ENCODE data around the gene PARD3. TPM values are rescaled to one million over a fixed set of nuclear protein-coding genes. Genes with fewer than 3 reads are reported as not detected.
"Not testable (repeated sequence)": the region's sequence is repeated elsewhere in the genome, so short reads cannot be mapped to it uniquely, and the experiment has no call there.

PARD3 gene
- total RNA-seq, 2 experiments from 2014 or later = 2.2 to 2.8 TPM

DNA sequence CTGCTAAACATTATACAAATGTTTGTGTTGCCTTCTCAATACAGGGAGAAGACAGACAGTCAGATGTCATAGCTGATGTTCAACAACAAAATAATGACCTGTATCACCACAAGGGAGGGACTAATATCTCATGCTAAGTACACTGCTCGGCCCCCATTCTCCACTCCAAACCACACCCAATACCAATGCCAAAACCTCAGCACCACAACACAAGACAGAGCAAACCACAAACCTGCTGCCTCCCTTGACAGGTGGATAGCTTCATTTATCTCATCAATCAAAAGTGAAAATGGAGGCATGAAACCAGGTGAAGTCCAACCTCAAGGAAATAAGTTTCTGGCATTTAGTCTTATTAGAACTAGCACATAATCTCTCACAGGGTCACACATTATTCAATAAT lies 109.5 kb downstream of the PARD3 start:
- ChIA-PET POLR2A (no interaction called here), CTCF (no interaction called here)
- H3K27ac Mint-ChIP-seq = no peak overlapping the region

DNA sequence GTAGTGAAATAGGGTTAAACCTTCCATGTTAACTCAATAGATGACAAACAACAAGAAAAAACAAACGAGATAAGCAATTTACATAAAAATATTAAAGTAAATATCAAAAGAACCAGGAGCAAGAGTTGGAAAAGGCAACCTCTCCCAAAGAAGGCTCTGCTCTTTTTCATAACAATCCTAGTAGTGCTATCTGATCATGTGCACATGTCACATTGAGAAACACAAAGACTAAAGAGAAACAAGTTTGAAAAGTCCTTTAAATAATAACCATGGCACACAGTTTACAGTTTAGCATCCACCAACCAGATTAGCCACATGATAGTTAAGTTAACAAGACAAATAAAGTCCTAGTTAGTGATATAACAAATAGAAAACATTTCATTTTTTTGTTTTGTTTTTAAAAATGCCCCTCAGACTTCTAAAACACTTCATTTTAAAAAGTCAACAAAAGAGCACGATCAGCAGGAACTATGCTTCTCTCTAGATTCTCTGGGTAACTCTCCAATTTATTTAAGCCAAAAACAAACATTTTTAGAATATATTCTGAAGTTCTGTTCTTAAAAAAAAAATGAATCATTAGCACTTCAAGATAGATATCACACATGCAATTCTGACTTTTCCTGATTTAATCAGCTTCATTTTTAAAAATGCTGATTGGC lies 110.4 kb downstream of the PARD3 start:
- ATAC-seq (no peak), DNase-seq (no peak)
- ChIA-PET POLR2A (no interaction called here), CTCF (interaction anchor here (0.7 kb wide), 1 partner anchor 157 kb away, joined by 3 read pairs; no protein-coding TSS in a partner anchor)
- Mint-ChIP-seq H3K36me3 (ENCODE audit: low read depth) (no peaks in the 10 kb centered on the region), H3K9me3 (ENCODE audit: low read depth) (no peaks in the 10 kb centered on the region), H3K4me3 (no peak overlapping the region), H3K27me3 (peaks cover 7% of the 10 kb centered on the region), H3K4me1 (peaks cover 4% of the 10 kb centered on the region), H3K27ac (no peak overlapping the region)
- intact Hi-C loops (cut with DNase I, micrococcal nuclease) = no loop called here

More for the DNA sequence above, 109.5 kb downstream of the PARD3 start:
- intact Hi-C loops (cut with DNase I, micrococcal nuclease) = no loop called here
- Mint-ChIP-seq H3K36me3 (ENCODE audit: low read depth) (no peaks in the 10 kb centered on the region), H3K27me3 (peaks cover 9% of the 10 kb centered on the region), H3K9me3 (ENCODE audit: low read depth) (no peaks in the 10 kb centered on the region), H3K4me1 (peaks cover 4% of the 10 kb centered on the region), H3K4me3 (no peak overlapping the region)
- DNase-seq = no peak
- ATAC-seq = no peak

DNA sequence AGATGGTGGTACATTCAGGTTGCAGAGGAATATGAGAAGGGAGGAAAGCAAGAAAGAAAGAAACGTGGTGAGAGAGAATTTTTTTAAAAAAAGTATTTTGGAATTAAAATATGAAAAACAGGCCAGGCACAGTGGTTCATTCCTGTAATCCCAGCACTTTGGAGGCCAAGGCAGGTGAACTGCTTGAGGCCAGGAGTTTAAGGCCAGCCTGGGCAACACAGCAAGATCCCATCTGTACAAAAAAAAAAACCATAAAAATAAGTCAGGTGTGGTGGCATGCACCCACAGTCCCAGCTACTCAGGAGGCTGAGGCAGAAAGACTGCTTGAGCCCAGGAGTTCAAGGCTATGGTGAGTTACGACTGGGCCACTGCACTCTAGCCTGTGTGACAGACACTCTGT lies 112.1 kb downstream of the PARD3 start:
- H3K4me3 Mint-ChIP-seq = no peak overlapping the region
- no peaks in the 10 kb centered on the region for H3K9me3 Mint-ChIP-seq (ENCODE audit: low read depth)
- CTCF ChIA-PET = interaction anchor here (0.6 kb wide), 1 partner anchor 28 kb away, joined by 3 read pairs; no protein-coding TSS in a partner anchor
- ATAC-seq = no peak
- peaks cover 4% of the 10 kb centered on the region for H3K4me1 Mint-ChIP-seq
- H3K27me3 Mint-ChIP-seq = peaks cover 12% of the 10 kb centered on the region
- H3K36me3 Mint-ChIP-seq (ENCODE audit: low read depth) = no peaks in the 10 kb centered on the region
- no peak for DNase-seq
- POLR2A ChIA-PET = no interaction called here
- intact Hi-C loops (cut with DNase I, micrococcal nuclease) = no loop called here
- H3K27ac Mint-ChIP-seq = no peak overlapping the region

DNA sequence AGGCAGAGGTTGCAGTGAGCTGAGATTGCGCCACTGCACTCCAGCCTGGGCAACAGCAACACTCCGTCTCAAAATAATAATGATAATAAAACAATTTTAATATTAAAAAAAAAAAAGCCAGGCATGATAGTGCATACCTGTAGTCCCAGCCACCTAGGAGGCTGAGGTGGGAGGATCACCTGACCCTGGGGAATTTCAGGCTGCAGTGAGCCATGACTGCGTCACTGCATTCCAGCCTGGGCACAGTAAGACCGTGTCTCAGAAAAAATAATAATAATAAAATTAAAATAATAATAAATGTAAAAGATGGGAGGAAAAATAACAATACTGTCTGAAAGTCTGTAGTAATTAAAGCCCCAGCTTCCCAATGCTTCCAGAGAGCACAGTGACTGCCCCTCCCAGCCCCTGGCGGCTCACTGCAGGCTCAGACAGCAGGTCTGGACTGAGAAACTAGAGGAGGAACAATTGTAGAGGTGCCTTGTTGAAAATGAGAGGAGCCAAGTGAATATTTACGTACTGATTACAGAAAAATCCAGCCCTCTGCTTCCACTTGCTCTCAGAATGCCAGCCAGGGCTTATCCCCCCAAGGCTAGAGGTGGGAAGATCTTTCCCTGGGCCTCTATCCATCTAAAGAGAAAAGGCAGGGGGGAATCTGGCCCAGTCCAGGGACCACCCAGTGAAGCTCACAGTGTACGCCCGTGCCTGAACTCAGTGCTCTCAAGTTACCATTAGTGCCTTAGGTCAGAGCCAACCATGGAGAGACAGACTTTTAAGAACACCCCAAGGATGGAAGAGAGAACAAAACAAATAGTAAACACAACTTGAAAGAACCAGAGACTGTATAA lies 112.8 kb downstream of the PARD3 start:
- POLR2A ChIA-PET = no interaction called here
- CTCF ChIA-PET = no interaction called here
- no peak for ATAC-seq
- Mint-ChIP-seq H3K4me3 (no peak overlapping the region), H3K27ac (no peak overlapping the region), H3K9me3 (ENCODE audit: low read depth) (no peaks in the 10 kb centered on the region), H3K4me1 (peaks cover 4% of the 10 kb centered on the region), H3K36me3 (ENCODE audit: low read depth) (no peaks in the 10 kb centered on the region), H3K27me3 (peaks cover 15% of the 10 kb centered on the region)
- intact Hi-C loops (cut with DNase I, micrococcal nuclease) = no loop called here
- DNase-seq = no peak

DNA sequence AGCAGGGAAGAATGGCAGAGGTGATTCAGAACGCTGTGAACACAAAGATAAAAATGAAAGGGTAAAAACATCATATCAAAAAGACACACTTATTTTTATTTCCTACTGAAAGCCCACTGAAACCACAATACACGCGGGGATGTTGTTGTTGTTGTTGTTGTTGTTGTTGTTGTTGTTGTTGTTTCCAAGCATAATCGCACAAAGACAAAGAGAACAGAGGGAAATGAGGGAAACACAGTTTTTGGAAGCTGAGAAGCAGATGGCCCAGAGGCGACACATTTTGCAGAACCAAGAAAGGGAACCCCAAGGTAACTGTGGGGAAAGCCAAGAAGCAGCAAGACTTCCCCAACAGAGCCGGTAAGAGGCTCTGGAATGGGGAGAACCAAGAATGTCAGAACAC lies 113.9 kb downstream of the PARD3 start:
- peaks cover 15% of the 10 kb centered on the region for H3K27me3 Mint-ChIP-seq
- no peaks in the 10 kb centered on the region for H3K9me3 Mint-ChIP-seq (ENCODE audit: low read depth)
- intact Hi-C loops (cut with DNase I, micrococcal nuclease) = no loop called here
- H3K4me3 Mint-ChIP-seq = no peak overlapping the region
- H3K4me1 Mint-ChIP-seq = peaks cover 8% of the 10 kb centered on the region
- POLR2A ChIA-PET = interaction anchor here (0.6 kb wide), 1 partner anchor 126 kb away, joined by 3 read pairs; no protein-coding TSS in a partner anchor
- no peaks in the 10 kb centered on the region for H3K36me3 Mint-ChIP-seq (ENCODE audit: low read depth)
- CTCF ChIA-PET = interaction anchor here (0.7 kb wide), 2 partner anchors 46 to 527 kb away, joined by 3 read pairs; no protein-coding TSS in a partner anchor
- ATAC-seq (no peak), DNase-seq (no peak)
- H3K27ac Mint-ChIP-seq = no peak overlapping the region

DNA sequence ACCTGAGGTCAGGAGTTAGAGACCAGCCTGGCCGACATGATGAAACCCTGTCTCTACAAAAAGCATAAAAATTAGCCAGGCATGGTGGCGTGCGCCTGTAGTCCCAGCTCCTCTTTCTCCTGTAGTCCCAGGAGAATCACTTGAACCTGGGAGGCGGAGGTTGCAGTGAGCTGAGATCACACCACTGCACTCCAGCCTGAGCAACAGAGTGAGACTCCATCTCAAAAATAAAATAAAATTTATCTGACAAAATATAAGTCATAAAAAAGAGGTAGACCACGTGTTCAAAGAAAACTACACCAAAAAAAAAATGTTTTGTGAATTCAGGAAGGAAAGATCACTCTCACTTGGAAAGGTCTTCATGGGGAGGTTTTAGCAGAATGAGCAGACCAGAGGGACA lies 114.3 kb downstream of the PARD3 start:
- not testable (repeated sequence) for H3K36me3 Mint-ChIP-seq (ENCODE audit: low read depth); ATAC-seq

GRCh38 chr10:34699904-34700517 lies 115.1 kb downstream of the PARD3 start:
- CTCF ChIA-PET = no interaction called here
- H3K9me3 Mint-ChIP-seq (ENCODE audit: low read depth) = no peaks in the 10 kb centered on the region
- POLR2A ChIA-PET = no interaction called here
- DNase-seq (no peak), ATAC-seq (no peak)
- no peaks in the 10 kb centered on the region for H3K36me3 Mint-ChIP-seq (ENCODE audit: low read depth)
- peaks cover 15% of the 10 kb centered on the region for H3K27me3 Mint-ChIP-seq
- intact Hi-C loops (cut with DNase I, micrococcal nuclease) = no loop called here
- peaks cover 8% of the 10 kb centered on the region for H3K4me1 Mint-ChIP-seq
- no peak overlapping the region for H3K27ac Mint-ChIP-seq
- no peak overlapping the region for H3K4me3 Mint-ChIP-seq

More for the DNA sequence above, 114.3 kb downstream of the PARD3 start:
- H3K4me3 Mint-ChIP-seq; H3K27ac Mint-ChIP-seq; intact Hi-C loops (cut with DNase I, micrococcal nuclease); POLR2A ChIA-PET; H3K9me3 Mint-ChIP-seq (ENCODE audit: low read depth); CTCF ChIA-PET; DNase-seq: not testable (repeated sequence)
- H3K27me3 Mint-ChIP-seq = peaks cover 15% of the 10 kb centered on the region
- H3K4me1 Mint-ChIP-seq = peaks cover 10% of the 10 kb centered on the region

- Mint-ChIP-seq H3K9me3 (ENCODE audit: low read depth) (no peaks in the 10 kb centered on the region), H3K4me3 (no peak overlapping the region), H3K4me1 (peaks cover 8% of the 10 kb centered on the region), H3K27ac (no peak overlapping the region), H3K27me3 (peaks cover 15% of the 10 kb centered on the region), H3K36me3 (ENCODE audit: low read depth) (no peaks in the 10 kb centered on the region)
- ATAC-seq (no peak), DNase-seq (no peak)
- POLR2A ChIA-PET = no interaction called here
- intact Hi-C loops (cut with DNase I, micrococcal nuclease) = no loop called here
- CTCF ChIA-PET = no interaction called here
Measured at GRCh38 chr10:34698979-34699378, 116.1 kb downstream of the PARD3 start.

- ATAC-seq (no peak), DNase-seq (no peak)
- no peak overlapping the region for H3K27ac Mint-ChIP-seq
- H3K4me1 Mint-ChIP-seq = peaks cover 8% of the 10 kb centered on the region
- H3K36me3 Mint-ChIP-seq (ENCODE audit: low read depth) = no peaks in the 10 kb centered on the region
- no peak overlapping the region for H3K4me3 Mint-ChIP-seq
- ChIA-PET CTCF (interaction anchor here (0.7 kb wide), 1 partner anchor 239 kb away, joined by 3 read pairs; no protein-coding TSS in a partner anchor), POLR2A (no interaction called here)
- intact Hi-C loops (cut with DNase I, micrococcal nuclease) = no loop called here
- H3K27me3 Mint-ChIP-seq = peaks cover 15% of the 10 kb centered on the region
- H3K9me3 Mint-ChIP-seq (ENCODE audit: low read depth) = no peaks in the 10 kb centered on the region
Measured at GRCh38 chr10:34698248-34698831, 116.8 kb downstream of the PARD3 start.

DNA sequence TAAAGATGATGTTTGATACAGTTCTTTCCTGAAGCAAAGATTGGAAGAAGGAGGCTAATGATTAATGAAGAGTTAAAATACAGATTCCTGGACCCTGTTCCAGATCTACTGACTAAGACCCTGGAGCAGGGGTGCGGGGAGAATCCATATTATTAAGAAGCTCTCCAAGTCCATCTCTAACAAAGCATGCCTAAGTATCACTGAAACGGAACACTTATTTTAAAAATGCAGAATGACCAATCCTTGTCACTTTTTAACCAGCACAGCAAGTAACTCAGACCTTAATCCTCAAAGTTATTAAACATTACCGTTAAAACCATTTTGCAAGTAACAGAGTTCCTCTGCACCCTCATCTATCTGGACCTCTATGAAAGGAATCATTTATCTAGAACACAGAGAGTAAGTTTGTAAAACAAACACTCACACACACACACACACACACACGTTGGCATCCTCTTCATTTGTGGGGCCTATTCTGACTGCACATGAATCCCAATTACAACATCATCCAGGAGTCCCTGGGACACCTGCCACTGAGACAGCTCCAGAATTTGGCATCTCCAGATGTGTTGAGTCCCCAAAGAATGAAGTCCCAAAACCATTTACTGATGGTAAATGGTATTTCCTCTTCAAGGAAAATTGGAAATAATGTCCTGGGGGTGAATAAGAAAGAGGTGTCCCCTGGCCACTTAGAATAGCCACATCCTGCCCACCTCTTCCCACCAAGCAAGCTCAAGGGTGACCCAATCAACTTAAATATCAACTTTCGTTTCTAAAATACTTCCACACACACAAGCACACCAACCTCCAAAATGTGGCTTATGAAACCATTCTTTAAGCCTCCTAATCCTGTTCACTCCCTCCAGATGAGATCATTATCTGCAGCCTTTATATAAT lies 117.5 kb downstream of the PARD3 start:
- Mint-ChIP-seq H3K27me3 (peaks cover 12% of the 10 kb centered on the region), H3K27ac (no peak overlapping the region), H3K4me3 (no peak overlapping the region), H3K9me3 (ENCODE audit: low read depth) (no peaks in the 10 kb centered on the region), H3K36me3 (ENCODE audit: low read depth) (no peaks in the 10 kb centered on the region), H3K4me1 (peaks cover 8% of the 10 kb centered on the region)
- DNase-seq = no peak
- intact Hi-C loops (cut with DNase I, micrococcal nuclease) = no loop called here
- CTCF ChIA-PET = interaction anchor here (0.7 kb wide), 1 partner anchor 239 kb away, joined by 3 read pairs; no protein-coding TSS in a partner anchor
- POLR2A ChIA-PET = no interaction called here
- no peak for ATAC-seq

- no peaks in the 10 kb centered on the region for H3K36me3 Mint-ChIP-seq (ENCODE audit: low read depth)
- DNase-seq = no peak
- no peak overlapping the region for H3K4me3 Mint-ChIP-seq
- POLR2A ChIA-PET = no interaction called here
- peak; percentile 98 for ATAC-seq
- H3K27ac Mint-ChIP-seq = no peak overlapping the region
- H3K9me3 Mint-ChIP-seq (ENCODE audit: low read depth) = no peaks in the 10 kb centered on the region
- H3K27me3 Mint-ChIP-seq = peaks cover 12% of the 10 kb centered on the region
- CTCF ChIA-PET = no interaction called here
- intact Hi-C loops (cut with DNase I, micrococcal nuclease) = no loop called here
- peaks cover 8% of the 10 kb centered on the region for H3K4me1 Mint-ChIP-seq
Measured at GRCh38 chr10:34696423-34696822, 118.7 kb downstream of the PARD3 start.

Data from activated CD4-positive, alpha-beta T cell treated with anti-CD3 and anti-CD28 coated beads for 36 hours (primary cell).